Measurements from ENCODE around the gene ARL8A.

GRCh38 chr1:202140833-202141232, 3.7 kb downstream of the ARL8A start:
- TF ChIP-seq POLR2A (IDR thresholded peaks at IDR 0.05) (no peak), CTCF (IDR thresholded peaks at IDR 0.05) (no peak), POLR2AphosphoS5 (IDR thresholded peaks at IDR 0.05) (no peak), EP300 (IDR thresholded peaks at IDR 0.05) (no peak)
